Measurements from ENCODE around the gene KNDC1. TPM values are rescaled to one million over a fixed set of nuclear protein-coding genes. Genes with fewer than 3 reads are reported as not detected.

Gene KNDC1
- total and polyA plus RNA-seq, 2 experiments from 2014 or later, result 1.8 to 16.0 TPM

DNA sequence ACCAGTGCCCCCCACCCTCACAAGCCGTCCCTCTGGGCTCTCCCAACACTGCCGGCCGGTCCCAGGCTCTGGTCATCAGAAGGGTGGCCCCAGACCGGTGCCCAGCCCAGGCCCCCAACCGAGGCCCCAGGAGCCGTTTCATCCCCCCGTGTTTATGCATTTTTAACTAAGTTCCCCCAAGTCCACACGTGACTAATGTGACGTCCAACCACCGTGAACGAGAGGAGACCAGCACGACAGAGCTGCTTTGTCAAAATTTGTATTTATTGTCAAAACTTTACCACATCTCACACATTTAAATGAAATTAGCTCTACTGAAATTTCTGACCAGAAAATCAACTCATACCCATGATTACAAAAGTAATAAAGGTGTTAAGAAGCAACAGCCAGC, 86.2 kb downstream of the KNDC1 start:
- peaks cover 19% of the 10 kb centered on the region for H3K4me1 Mint-ChIP-seq
- no peaks in the 10 kb centered on the region for H3K36me3 Mint-ChIP-seq (ENCODE audit: low read depth)
- H3K36me3 ChIP-seq (ENCODE audit: insufficient read depth), result no peaks in the 10 kb centered on the region
- no peak overlapping the region; the same call in 1 of the 2 replicates for H3K4me2 ChIP-seq
- H3K27ac ChIP-seq (ENCODE audit: low read depth), result no peak overlapping the region
- no peaks in the 10 kb centered on the region for H3F3A ChIP-seq (replicated peaks; ENCODE audit: low read depth)
- H3K4me3 ChIP-seq, result no peak overlapping the region
- no peaks in the 10 kb centered on the region for H3K9me3 Mint-ChIP-seq
- H3K27ac Mint-ChIP-seq, result no peak overlapping the region
- TF ChIP-seq, protein P1, sequence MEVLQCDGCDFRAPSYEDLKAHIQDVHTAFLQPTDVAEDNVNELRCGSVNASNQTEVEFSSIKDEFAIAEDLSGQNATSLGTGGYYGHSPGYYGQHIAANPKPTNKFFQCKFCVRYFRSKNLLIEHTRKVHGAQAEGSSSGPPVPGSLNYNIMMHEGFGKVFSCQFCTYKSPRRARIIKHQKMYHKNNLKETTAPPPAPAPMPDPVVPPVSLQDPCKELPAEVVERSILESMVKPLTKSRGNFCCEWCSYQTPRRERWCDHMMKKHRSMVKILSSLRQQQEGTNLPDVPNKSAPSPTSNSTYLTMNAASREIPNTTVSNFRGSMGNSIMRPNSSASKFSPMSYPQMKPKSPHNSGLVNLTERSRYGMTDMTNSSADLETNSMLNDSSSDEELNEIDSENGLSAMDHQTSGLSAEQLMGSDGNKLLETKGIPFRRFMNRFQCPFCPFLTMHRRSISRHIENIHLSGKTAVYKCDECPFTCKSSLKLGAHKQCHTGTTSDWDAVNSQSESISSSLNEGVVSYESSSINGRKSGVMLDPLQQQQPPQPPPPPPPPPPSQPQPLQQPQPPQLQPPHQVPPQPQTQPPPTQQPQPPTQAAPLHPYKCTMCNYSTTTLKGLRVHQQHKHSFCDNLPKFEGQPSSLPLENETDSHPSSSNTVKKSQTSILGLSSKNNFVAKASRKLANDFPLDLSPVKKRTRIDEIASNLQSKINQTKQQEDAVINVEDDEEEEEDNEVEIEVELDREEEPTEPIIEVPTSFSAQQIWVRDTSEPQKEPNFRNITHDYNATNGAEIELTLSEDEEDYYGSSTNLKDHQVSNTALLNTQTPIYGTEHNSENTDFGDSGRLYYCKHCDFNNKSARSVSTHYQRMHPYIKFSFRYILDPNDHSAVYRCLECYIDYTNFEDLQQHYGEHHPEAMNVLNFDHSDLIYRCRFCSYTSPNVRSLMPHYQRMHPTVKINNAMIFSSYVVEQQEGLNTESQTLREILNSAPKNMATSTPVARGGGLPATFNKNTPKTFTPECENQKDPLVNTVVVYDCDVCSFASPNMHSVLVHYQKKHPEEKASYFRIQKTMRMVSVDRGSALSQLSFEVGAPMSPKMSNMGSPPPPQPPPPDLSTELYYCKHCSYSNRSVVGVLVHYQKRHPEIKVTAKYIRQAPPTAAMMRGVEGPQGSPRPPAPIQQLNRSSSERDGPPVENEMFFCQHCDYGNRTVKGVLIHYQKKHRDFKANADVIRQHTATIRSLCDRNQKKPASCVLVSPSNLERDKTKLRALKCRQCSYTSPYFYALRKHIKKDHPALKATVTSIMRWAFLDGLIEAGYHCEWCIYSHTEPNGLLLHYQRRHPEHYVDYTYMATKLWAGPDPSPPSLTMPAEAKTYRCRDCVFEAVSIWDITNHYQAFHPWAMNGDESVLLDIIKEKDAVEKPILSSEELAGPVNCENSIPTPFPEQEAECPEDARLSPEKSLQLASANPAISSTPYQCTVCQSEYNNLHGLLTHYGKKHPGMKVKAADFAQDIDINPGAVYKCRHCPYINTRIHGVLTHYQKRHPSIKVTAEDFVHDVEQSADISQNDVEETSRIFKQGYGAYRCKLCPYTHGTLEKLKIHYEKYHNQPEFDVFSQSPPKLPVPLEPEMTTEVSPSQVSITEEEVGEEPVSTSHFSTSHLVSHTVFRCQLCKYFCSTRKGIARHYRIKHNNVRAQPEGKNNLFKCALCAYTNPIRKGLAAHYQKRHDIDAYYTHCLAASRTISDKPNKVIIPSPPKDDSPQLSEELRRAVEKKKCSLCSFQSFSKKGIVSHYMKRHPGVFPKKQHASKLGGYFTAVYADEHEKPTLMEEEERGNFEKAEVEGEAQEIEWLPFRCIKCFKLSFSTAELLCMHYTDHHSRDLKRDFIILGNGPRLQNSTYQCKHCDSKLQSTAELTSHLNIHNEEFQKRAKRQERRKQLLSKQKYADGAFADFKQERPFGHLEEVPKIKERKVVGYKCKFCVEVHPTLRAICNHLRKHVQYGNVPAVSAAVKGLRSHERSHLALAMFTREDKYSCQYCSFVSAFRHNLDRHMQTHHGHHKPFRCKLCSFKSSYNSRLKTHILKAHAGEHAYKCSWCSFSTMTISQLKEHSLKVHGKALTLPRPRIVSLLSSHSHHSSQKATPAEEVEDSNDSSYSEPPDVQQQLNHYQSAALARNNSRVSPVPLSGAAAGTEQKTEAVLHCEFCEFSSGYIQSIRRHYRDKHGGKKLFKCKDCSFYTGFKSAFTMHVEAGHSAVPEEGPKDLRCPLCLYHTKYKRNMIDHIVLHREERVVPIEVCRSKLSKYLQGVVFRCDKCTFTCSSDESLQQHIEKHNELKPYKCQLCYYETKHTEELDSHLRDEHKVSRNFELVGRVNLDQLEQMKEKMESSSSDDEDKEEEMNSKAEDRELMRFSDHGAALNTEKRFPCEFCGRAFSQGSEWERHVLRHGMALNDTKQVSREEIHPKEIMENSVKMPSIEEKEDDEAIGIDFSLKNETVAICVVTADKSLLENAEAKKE (CRISPR knock-in tag; IDR thresholded peaks at IDR 0.05), result no peak
- TF ChIP-seq POLR2AphosphoS5 (IDR thresholded peaks at IDR 0.05; ENCODE audit: low read depth) (no peak), NANOG (IDR thresholded peaks at IDR 0.05; ENCODE audit: borderline replicate concordance) (no peak), EZH2 (IDR thresholded peaks at IDR 0.05; ENCODE audit: low read depth, unreplicated experiment) (no peak), ZNF331 (CRISPR knock-in tag; IDR thresholded peaks at IDR 0.05; ENCODE audit: low read depth) (no peak), ZNF114 (CRISPR knock-in tag; IDR thresholded peaks at IDR 0.05) (no peak)
- no peak for ATAC-seq
- H4K20me1 ChIP-seq (replicated peaks; ENCODE audit: insufficient read depth), result no peaks in the 10 kb centered on the region
- peaks cover 20% of the 10 kb centered on the region for H3K27me3 Mint-ChIP-seq (ENCODE audit: insufficient read depth, low read depth, poor library complexity)
- no peaks in the 10 kb centered on the region for H3K9me2 ChIP-seq (ENCODE audit: insufficient read depth)
- H3K4me3 Mint-ChIP-seq, result no peak overlapping the region
- H3K27me3 ChIP-seq (ENCODE audit: insufficient read depth), result no peaks in the 10 kb centered on the region
- H3K79me2 ChIP-seq (replicated peaks; ENCODE audit: insufficient read depth), result no peaks in the 10 kb centered on the region
- DNase-seq (ENCODE audit: low spot score), result no peak
- H3K4me1 ChIP-seq (ENCODE audit: insufficient read depth), result peaks cover 11% of the 10 kb centered on the region; the same call in 1 of the 2 replicates
- H2AFZ ChIP-seq, result no peak overlapping the region

Measured in GM23338 (cell line).